ENCODE data around the gene SMCO2.

The SMCO2 gene

GRCh38 chr12:27446436-27446835 is at the start of gene SMCO2:
Gene SMCO2, plus strand, starts transcription at chr12:27446736. Its CDS starts 23,896 bp downstream, at chr12:27470632.
- DNase-seq (ENCODE audit: low read depth, low spot score), result no peak

GRCh38 chr12:27398466-27398865 is 48.1 kb upstream of the SMCO2 start:
- no peak for DNase-seq (ENCODE audit: low read depth, low spot score)

GRCh38 chr12:27399074-27399473 is 47.5 kb upstream of the SMCO2 start:
- no peak for DNase-seq (ENCODE audit: low read depth, low spot score)

DNA sequence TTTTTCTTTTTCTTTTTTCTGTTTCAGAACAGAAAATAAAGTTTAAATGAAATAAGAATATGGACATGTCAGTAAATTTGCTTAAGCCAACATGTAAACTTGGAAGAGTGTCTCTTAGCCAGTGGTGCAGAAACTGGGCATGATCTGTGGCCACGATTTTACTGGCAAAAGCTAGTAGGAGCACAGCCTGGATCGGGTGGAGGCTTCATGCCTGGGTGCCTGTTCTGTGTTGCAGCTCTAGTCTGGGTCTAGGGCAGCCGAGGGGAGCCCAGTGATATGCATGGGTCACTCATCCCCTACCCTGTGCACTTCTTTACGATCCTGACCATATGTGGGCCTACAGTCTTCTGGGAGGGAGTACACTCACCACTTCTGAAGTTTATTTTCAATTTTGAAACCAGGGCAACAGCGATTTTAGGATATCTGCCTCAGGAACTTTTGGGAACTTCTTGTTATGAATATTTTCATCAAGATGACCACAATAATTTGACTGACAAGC is 45.6 kb upstream of the SMCO2 start:
- no peak for DNase-seq (ENCODE audit: low read depth, low spot score)

- DNase-seq (ENCODE audit: low read depth, low spot score), result no peak
Measured at GRCh38 chr12:27412047-27412446, 34.5 kb upstream of the SMCO2 start.

DNA sequence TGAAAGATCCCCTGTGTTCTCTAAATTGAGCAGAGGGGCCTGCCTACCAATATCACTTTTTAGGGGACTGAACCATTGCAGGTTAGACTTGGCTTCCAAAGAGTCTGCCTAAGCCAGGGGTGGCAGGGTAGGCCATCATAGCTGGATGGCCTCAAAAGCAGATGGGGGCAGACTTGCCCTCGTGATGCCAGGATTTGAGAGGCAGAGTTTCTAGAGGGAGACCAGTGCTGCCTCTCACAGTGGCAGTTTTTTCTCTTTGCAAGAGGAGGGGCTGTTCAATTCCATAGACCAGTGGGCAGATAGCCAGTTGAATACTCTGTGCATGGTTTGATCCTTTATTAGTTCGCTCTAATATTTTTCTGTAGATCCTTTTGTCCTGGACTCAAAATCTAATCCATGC is 23.8 kb upstream of the SMCO2 start:
- DNase-seq (ENCODE audit: low read depth, low spot score), result no peak

DNA sequence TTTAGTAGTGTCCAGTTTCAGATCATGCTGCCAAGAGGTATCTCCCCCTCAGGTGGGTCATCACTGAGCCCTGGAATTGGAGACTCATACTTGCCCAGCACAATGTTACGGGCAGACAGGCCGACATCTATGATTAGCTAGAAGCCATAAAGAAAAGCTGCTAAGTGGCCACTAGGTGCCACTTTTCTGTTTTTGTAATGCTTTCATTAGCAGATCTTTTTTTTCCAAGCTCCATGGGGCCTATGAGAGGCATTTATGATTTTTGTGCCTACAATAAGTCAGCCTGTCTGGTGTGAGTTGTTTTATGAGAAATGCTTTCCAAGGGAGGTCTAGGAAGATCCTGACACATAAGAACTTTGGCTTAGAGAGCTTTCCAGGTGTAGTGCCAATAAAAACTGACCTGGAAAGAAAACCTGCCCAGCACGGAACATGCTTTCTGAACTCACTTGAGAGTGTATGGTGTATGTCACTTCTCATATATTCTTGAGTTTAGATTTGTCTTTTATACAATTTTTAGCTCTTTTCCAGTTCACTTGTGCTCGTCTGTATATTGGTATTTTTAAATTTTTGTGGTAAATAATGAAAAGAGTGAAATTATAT is 21.8 kb upstream of the SMCO2 start:
- DNase-seq (ENCODE audit: low read depth, low spot score), result no peak

DNA sequence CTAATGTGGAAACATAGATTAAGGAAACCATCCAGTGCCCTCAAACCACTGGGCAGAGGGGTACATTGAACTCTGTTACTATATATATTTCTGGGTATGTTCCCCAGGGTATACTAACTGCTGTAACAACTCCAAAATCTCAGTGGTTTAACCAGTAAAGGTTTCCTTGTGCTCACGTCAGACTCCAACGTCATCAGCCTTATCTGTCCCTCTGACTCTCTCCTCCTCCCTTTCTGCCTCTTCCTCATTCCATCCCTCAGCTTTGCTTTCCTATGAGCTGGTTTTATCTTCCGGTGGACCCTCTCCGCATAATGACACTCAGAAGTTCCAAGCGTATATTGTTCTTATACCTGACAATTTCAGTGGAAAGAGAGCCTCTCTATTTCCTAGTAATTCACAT is 21.2 kb upstream of the SMCO2 start:
- DNase-seq (ENCODE audit: low read depth, low spot score), result no peak

- DNase-seq (ENCODE audit: low read depth, low spot score), result no peak
Measured at GRCh38 chr12:27426743-27427487, 19.6 kb upstream of the SMCO2 start.

GRCh38 chr12:27427824-27428223 is 18.7 kb upstream of the SMCO2 start:
- DNase-seq (ENCODE audit: low read depth, low spot score), result no peak

DNA sequence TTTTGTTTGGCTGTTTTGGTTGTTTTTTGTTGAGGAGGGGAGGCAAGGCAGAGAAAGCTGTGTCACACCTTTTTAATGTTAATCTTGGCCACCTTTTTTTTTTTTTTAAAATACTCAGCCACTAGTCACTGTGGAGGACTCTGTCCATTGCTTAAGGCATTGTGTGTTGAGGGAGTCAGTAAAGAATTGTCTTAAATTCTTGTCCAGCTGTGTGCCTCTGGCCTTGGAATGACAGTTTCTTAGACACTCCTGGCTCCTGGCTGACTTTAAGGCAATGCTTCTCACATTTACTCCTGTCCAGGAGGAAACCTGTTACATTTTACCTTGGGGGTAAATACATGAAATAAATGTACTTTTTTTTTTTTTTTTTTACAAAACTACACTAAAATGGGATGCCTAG is 18.1 kb upstream of the SMCO2 start:
- DNase-seq (ENCODE audit: low read depth, low spot score), result no peak

DNA sequence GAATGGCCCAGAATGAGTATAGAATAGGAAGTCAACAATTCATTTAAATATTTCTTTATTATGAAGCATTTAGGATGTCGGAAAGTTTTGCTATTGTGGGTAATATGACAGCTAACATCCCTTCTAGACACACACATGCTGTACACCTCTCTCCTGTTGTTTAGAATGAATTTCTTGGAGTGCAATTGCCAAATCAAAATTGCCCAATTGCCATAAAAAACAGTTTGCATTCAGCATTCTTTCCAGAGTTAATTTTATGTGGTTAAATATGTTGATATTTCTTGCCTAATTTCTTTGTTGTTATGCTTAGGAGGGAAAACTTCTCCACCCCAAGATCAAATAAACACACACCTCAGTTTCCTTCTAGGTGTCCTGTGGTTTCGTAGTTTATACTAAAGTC is 16.9 kb upstream of the SMCO2 start:
- no peak for DNase-seq (ENCODE audit: low read depth, low spot score)

DNA sequence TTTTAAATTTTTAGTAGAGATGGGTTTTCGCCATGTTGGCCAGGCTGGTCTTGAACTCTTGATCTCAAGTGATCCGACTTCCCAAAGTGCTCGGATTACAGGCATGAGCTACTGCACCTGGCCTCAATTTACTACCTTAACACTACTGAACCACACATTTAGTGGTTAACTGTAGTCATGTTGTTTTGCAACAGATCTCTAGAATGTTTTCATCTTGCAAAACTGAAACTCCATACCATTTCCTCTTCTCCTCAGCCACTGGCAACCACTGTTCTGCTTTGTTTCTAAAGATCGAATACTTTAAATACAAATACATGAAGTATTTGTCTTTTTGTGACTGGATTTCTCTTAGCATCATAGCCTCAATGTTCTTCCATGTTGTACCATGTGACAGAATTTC is 15.4 kb upstream of the SMCO2 start:
- no peak for DNase-seq (ENCODE audit: low read depth, low spot score)

GRCh38 chr12:27434673-27435565 is 11.6 kb upstream of the SMCO2 start:
- no peak for DNase-seq (ENCODE audit: low read depth, low spot score)

GRCh38 chr12:27436029-27436428 is 10.5 kb upstream of the SMCO2 start:
- no peak for DNase-seq (ENCODE audit: low read depth, low spot score)

DNA sequence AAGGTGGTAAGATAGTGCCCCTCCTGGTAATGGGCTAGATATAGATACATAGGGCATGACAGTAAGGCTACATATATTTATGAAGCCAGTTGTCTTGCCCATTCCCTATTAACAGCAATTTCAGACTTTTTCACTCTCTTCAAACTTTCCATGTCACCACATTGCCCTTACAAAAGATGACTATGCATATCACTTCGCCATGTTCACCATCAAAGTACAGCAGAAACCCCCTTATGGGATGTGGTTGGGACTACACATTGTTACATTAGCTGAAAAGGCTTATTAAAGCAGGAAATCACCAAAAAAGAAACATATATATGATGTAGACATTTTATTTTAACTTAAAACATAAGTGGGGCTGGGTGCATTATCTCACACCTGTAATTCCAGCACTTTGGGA is 9.8 kb upstream of the SMCO2 start:
- DNase-seq (ENCODE audit: low read depth, low spot score), result no peak

DNA sequence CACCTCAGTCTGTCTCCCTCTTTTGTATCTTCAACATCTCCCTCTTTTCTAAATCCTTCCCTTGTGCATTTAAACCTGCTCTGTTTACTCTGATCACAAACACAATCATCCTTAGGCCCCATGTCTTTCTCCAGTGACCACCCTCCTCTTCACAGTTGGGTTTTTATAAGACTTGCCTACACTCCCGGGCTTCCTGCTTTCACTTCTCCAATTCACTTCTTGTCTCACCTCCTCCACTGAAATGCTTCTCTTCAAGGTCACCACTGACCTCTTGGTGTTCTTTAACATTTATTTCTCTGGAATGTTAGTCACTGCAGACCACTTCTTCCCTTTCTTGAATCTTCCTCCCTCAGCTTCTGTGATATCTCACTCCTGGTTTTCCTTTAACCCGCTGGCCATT is 8.7 kb upstream of the SMCO2 start:
- no peak for DNase-seq (ENCODE audit: low read depth, low spot score)

DNA sequence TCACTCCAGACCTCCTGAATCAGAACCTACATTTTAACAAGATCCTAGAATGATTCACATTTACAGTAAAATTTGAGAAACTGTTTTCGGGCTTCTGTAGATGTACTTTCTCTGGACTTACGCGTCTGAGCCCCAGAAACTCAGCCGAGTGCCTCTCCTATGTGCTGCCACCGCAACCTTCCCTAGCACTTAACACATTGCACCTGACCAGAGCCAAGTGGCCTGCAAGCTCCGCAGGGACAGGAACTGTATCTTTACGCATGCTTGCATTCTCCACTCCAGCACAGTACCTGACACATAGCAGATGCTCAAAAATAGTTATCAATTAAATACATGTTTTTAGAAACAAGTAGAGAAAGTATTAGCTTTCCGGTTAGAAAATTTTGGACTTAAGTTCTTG is 1.2 kb downstream of the SMCO2 start:
- no peak for DNase-seq (ENCODE audit: low read depth, low spot score)

GRCh38 chr12:27449026-27449425 is 2.5 kb downstream of the SMCO2 start:
- DNase-seq (ENCODE audit: low read depth, low spot score), result no peak

DNA sequence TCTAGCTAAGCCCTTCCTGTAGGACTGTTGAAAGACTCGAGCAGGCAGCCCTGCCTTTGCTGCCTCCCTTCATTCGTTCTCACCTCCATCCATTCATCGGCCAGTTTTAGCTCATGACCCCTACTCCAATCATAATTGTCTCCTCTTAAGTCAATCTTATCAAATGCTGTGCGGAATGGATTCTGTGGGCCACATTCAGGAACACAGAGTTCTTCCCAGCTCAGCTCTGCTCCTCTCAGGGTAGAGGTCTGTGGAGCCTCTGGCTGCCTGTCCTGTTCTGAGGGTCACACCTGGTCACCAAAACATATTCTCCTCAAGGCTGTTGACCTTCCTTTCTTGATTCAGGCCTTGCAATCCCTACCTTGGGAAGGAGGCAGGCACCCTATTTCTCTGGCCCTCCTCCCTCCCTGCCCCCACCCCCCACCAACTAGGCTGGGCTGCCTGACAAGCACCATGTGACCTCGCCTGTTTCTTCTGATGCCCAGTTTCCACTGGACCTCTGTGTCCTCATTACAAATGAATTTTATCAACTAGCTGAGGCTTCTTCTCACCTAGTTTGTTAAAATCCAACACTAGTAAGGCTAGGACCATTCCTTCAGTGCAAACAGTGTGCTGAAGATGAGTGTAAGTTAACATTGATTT is 3.5 kb downstream of the SMCO2 start:
- DNase-seq (ENCODE audit: low read depth, low spot score), result no peak

- no peak for DNase-seq (ENCODE audit: low read depth, low spot score)
Measured at GRCh38 chr12:27451036-27451825, 4.7 kb downstream of the SMCO2 start.

Measured in activated CD4-positive, CD25-positive, alpha-beta regulatory T cell treated with anti-CD3 and anti-CD28 coated beads, Interleukin-2, amount 50 U/mL, for 16 hours (primary cell).